Hepatocyte (in vitro differentiated cells): ENCODE results near the gene FLYWCH1. TPM values are rescaled to one million over a fixed set of nuclear protein-coding genes. Genes with fewer than 3 reads are reported as not detected.

Experiments
- DNase-seq: peaks from one replicate; pipeline ENCODE4 v3.0.0-alpha.2; 2016; ENCODE audit warnings: low spot score
- H2AFZ ChIP-seq: fragments of 200-600 bp; sonication (generic); 2 replicates; pipeline ENCODE4 v1.6.0; 2016; ENCODE audit warnings: antibody characterized with exemption, mild to moderate bottlenecking
- H3K27ac ChIP-seq: fragments of 200-600 bp; sonication (generic); 2 replicates; pipeline ENCODE4 v1.5.1; 2016; ENCODE audit warnings: mild to moderate bottlenecking
- H3K27me3 ChIP-seq: fragments of 200-600 bp; sonication (generic); 2 replicates; pipeline ENCODE4 v1.6.1; 2016
- H3K36me3 ChIP-seq: fragments of 200-600 bp; sonication (generic); replicated peaks from 2 replicates; pipeline ENCODE4 v1.5.1; 2016; ENCODE audit warnings: low read depth; ENCODE audit not compliant: insufficient read depth
- H3K4me1 ChIP-seq: fragments of 200-600 bp; sonication (generic); 2 replicates; pipeline ENCODE4 v1.5.1; 2016; ENCODE audit warnings: mild to moderate bottlenecking, moderate library complexity; ENCODE audit not compliant: insufficient read depth
- H3K4me2 ChIP-seq: fragments of 200-600 bp; sonication (generic); 2 replicates; pipeline ENCODE4 v1.6.0; 2016
- H3K4me3 ChIP-seq: fragments of 200-600 bp; sonication (generic); 2 replicates; pipeline ENCODE4 v1.5.1; 2016; ENCODE audit warnings: mild to moderate bottlenecking
- H3K79me2 ChIP-seq: fragments of 200-600 bp; sonication (generic); 2 replicates; pipeline ENCODE4 v1.6.0; 2017; ENCODE audit warnings: mild to moderate bottlenecking
- H3K9me2 ChIP-seq: fragments of 200-600 bp; sonication (generic); replicated peaks from 2 replicates; pipeline ENCODE4 v1.6.0; 2017; ENCODE audit warnings: mild to moderate bottlenecking; ENCODE audit not compliant: insufficient read depth
- H3K9me3 ChIP-seq: fragments of 200-600 bp; sonication (generic); 2 replicates; pipeline ENCODE4 v1.5.1; 2016; ENCODE audit warnings: low read depth, mild to moderate bottlenecking
- H4K20me1 ChIP-seq: fragments of 200-600 bp; sonication (generic); 2 replicates; pipeline ENCODE4 v1.6.0; 2016; ENCODE audit warnings: mild to moderate bottlenecking; ENCODE audit not compliant: insufficient read depth, poor library complexity, severe bottlenecking
- CTCF ChIP-seq: fragments of 200-600 bp; sonication (generic); IDR thresholded peaks from 2 replicates; pipeline ENCODE4 v1.5.1; 2016; ENCODE audit warnings: antibody characterized with exemption, mild to moderate bottlenecking; ENCODE audit not compliant: poor library complexity
- EZH2 ChIP-seq: fragments of 200-600 bp; sonication (generic); IDR thresholded peaks from 2 replicates; pipeline ENCODE4 v1.6.1; 2016; ENCODE audit warnings: antibody characterized with exemption, mild to moderate bottlenecking, borderline replicate concordance
- EZH2phosphoT487 ChIP-seq: fragments of 200-600 bp; sonication (generic); IDR thresholded peaks from one replicate; pipeline ENCODE4 v1.6.1; 2018; ENCODE audit warnings: antibody characterized with exemption, mild to moderate bottlenecking, low read depth, moderate library complexity; ENCODE audit not compliant: unreplicated experiment, severe bottlenecking
- WGBS: methylation state at CpG from one replicate; pipeline ENCODE4 v1.1.6; 2016; ENCODE audit warnings: low lambda C conversion rate; ENCODE audit errors: missing lambda C conversion rate; 5-methylcytosine and 5-hydroxymethylcytosine counted together
- polyA plus RNA-seq: library from polyadenylated mRNA; unstranded; fragments of >200 nt; fragmentation: Nextera tagmentation; extraction: Ambion mirVana; gene quantifications from 2 replicates; pipeline ENCODE4 v1.2.1, GENCODE V29; 2016
- total RNA-seq: library from RNA; depleted of rRNA; stranded (reverse); fragments of >200 nt; gene quantifications from 2 replicates; pipeline ENCODE4 v1.2.3, GENCODE V29; 2014

The FLYWCH1 gene
- total and polyA plus RNA-seq, 2 experiments from 2014 or later, result 11.7 to 16.9 TPM

GRCh38 chr16:2904922-2905240 is 6.8 kb upstream of the FLYWCH1 start:
- Histone ChIP-seq H3K4me3 (peak overlapping the region; percentile 80), H2AFZ (peak overlapping the region; percentile 72), H3K9me3 (no peaks in the 10 kb centered on the region), H3K36me3 (no peaks in the 10 kb centered on the region), H3K27me3 (no peaks in the 10 kb centered on the region), H3K79me2 (no peaks in the 10 kb centered on the region), H4K20me1 (no peaks in the 10 kb centered on the region), H3K4me2 (peak overlapping the region; percentile 89), H3K27ac (peak overlapping the region; percentile 90), H3K9me2 (no peaks in the 10 kb centered on the region), H3K4me1 (peaks cover 7% of the 10 kb centered on the region)
- TF ChIP-seq CTCF, result no peak
- no peak for TF ChIP-seq EZH2
- no peak for TF ChIP-seq EZH2phosphoT487
- WGBS, result 3% methylated on average over 32 of the region's 32 CpGs
- no peak for DNase-seq

- H3K4me2 ChIP-seq, result peak overlapping the region; percentile 89
- no peaks in the 10 kb centered on the region for H3K9me2 ChIP-seq
- H3K27me3 ChIP-seq, result no peaks in the 10 kb centered on the region
- WGBS, result 2% methylated on average over 14 of the region's 51 CpGs
- H4K20me1 ChIP-seq, result no peaks in the 10 kb centered on the region
- no peaks in the 10 kb centered on the region for H3K79me2 ChIP-seq
- peak overlapping the region; percentile 72 for H2AFZ ChIP-seq
- no peaks in the 10 kb centered on the region for H3K36me3 ChIP-seq
- peaks cover 7% of the 10 kb centered on the region for H3K4me1 ChIP-seq
- TF ChIP-seq EZH2 (no peak), CTCF (no peak), EZH2phosphoT487 (no peak)
- no peaks in the 10 kb centered on the region for H3K9me3 ChIP-seq
- DNase-seq, result peak; percentile 98
- peak overlapping the region; percentile 90 for H3K27ac ChIP-seq
- peak overlapping the region; percentile 80 for H3K4me3 ChIP-seq
Observed at GRCh38 chr16:2905241-2905987, 6.3 kb upstream of the FLYWCH1 start.

- Histone ChIP-seq H3K9me2 (no peaks in the 10 kb centered on the region), H3K4me3 (no peak overlapping the region), H3K4me2 (peak overlapping the region; percentile 42), H3K27me3 (no peaks in the 10 kb centered on the region), H3K36me3 (no peaks in the 10 kb centered on the region), H4K20me1 (no peaks in the 10 kb centered on the region), H2AFZ (no peak overlapping the region), H3K4me1 (peaks cover 7% of the 10 kb centered on the region), H3K79me2 (no peaks in the 10 kb centered on the region), H3K27ac (peak overlapping the region; percentile 32), H3K9me3 (no peaks in the 10 kb centered on the region)
- DNase-seq, result no peak
- TF ChIP-seq CTCF (no peak), EZH2 (no peak), EZH2phosphoT487 (no peak)
- WGBS, result 49% methylated on average over 10 of the region's 12 CpGs
Observed at GRCh38 chr16:2905988-2906387, 5.7 kb upstream of the FLYWCH1 start.
